Pancreas (tissue), 10 donors: ENCODE data around the gene CNTROB. TPM values are rescaled to one million over a fixed set of nuclear protein-coding genes. Genes with fewer than 3 reads are reported as not detected.
A peak's percentile ranks its signal among the peaks of the same experiment; 100 is the strongest.

ENCODE experiments used
- ATAC-seq, 4 donors: fragments of 200-7000 bp; cut with Tn5 transposase; one replicate each; pipeline versions ENCODE4 v1.8.0 to v1.9.1; 2020; ENCODE audit warnings: mild to moderate bottlenecking in 4 of 4, moderate library complexity in 4 of 4
- DNase-seq, 6 donors: peaks; one replicate each; pipeline ENCODE4 v3.0.0-alpha.2; 2020
- FAIRE-seq: peaks from 2 replicates; lab custom pipeline; 2012; peaks lifted over from hg19 to GRCh38; lab: Jason Lieb, UNC
- H3K27ac ChIP-seq, 4 donors: fragments of 200-600 bp; sonication (generic); 1 replicate in 3 of 4; 2 replicates in 1 of 4; pipeline versions ENCODE4 v1.5.0 to v1.8.0; 2020
- H3K27me3 ChIP-seq, 4 donors: fragments of 200-600 bp; one replicate each; pipeline ENCODE4 v1.8.0; 2021
- H3K36me3 ChIP-seq, 3 donors: fragments of 200-600 bp; sonication (generic) in 1 of 3; one replicate each; pipeline versions ENCODE4 v1.5.0 to v1.8.0; 2020 to 2021
- H3K4me1 ChIP-seq, 3 donors: fragments of 200-600 bp; one replicate each; pipeline ENCODE4 v1.8.0; 2021
- H3K4me3 ChIP-seq, 4 donors: fragments of 200-600 bp; sonication (generic) in 2 of 4; one replicate each; pipeline versions ENCODE4 v1.5.0 to v1.8.0; 2020 to 2021
- H3K9me3 ChIP-seq, 4 donors: fragments of 200-600 bp; one replicate each; pipeline ENCODE4 v1.8.0; 2021
- CTCF ChIP-seq, 4 donors: fragments of 200-600 bp; sonication (generic) in 3 of 4; IDR thresholded peaks; one replicate each; pipeline versions ENCODE4 v1.5.0 to v1.8.0; 2021; ENCODE audit warnings: antibody characterized with exemption in 4 of 4
- WGBS, 2 donors: extraction: QIAGEN DNeasy Blood & Tissue Kit; methylation state at CpG; one replicate each; pipeline ENCODE4 v1.1.7; 2013; 5-methylcytosine and 5-hydroxymethylcytosine counted together
- intact Hi-C, 3 donors: fragments of 100-400 bp; cut with DNase I; formaldehyde crosslinking; loops; one replicate each; pipeline versions ENCODE4 v1.11.1 to v1.14.2; 2022
- polyA plus RNA-seq, 2 donors: library from polyadenylated mRNA; stranded (reverse); fragments of 200-250 nt; gene quantifications; one replicate each; pipeline ENCODE4 v1.2.3, GENCODE V29; 2013
- total RNA-seq, 6 donors: library from RNA; stranded (reverse); fragmentation: NEBNext Ultra II Directional in 4 of 6; extraction: Animal tissue kit (Norgen Biotek cat#: 25700) in 4 of 6; gene quantifications; one replicate each; pipeline versions ENCODE4 v1.2.1 to v1.2.4, GENCODE V29; 2021 to 2023
- donor health status: healthy with polysubstance abuse.
- donor health status: DM: no; HTN: no; CAD: no; lungs with moderate emphysema.
- donor health status: DM: no; HTN: no; CAD: no.
- donor health status: control.
- donor health status: control.
- donor health status: Bipolar disorder and iron deficiency.
- donor health status: DM: yes; HTN: yes; CAD: no.
- donor health status: DM: no; HTN: no; CAD: no.
- donor health status: DM: no; HTN: no; CAD: no.
- donor health status: DM: yes; HTN: yes; CAD: no.

Gene CNTROB
- total and polyA plus RNA-seq, 8 donors: 5.8 to 46.1 (median 9.9) TPM

GRCh38 chr17:7922269-7922844, 9.6 kb upstream of the CNTROB start:
- Histone ChIP-seq H3K9me3 (no peaks in the 10 kb centered on the region), H3K27ac (peak overlapping the region; percentile 22 to 61 (median 36)), H3K4me3 (peak overlapping the region; percentile 26 to 48 (median 38)), H3K27me3 (no peaks in the 10 kb centered on the region), H3K36me3 (no peaks in the 10 kb centered on the region), H3K4me1 (peaks cover 0 to 8% (median 5%) of the 10 kb centered on the region in 3 donors)
- intact Hi-C loops: no loop called here
- no peak for DNase-seq
- ATAC-seq: peak in 3 of 4 donors; percentile 5 to 29 (median 10)
- TF ChIP-seq CTCF (IDR thresholded peaks at IDR 0.05): no peak
- 26 to 32% methylated on average over 16 of the region's 16 CpGs for WGBS, 2 donors
- no peak for FAIRE-seq

- DNase-seq: peak; percentile 81 to 94 (median 86)
- FAIRE-seq: no peak
- H3K4me3 ChIP-seq: peak overlapping the region; percentile 26 to 48 (median 38)
- peak overlapping the region; percentile 22 to 61 (median 36) for H3K27ac ChIP-seq
- ATAC-seq: peak; percentile 95 to 99 (median 98)
- no peaks in the 10 kb centered on the region for H3K9me3 ChIP-seq
- intact Hi-C loops: no loop called here
- no peaks in the 10 kb centered on the region for H3K36me3 ChIP-seq
- TF ChIP-seq CTCF (IDR thresholded peaks at IDR 0.05): no peak
- WGBS, 2 donors: 19 to 20% methylated on average over 45 of the region's 45 CpGs
- peaks cover 0 to 8% (median 5%) of the 10 kb centered on the region in 3 donors for H3K4me1 ChIP-seq
- H3K27me3 ChIP-seq: no peaks in the 10 kb centered on the region
These were observed 9.0 kb upstream of the CNTROB start for GRCh38 chr17:7922845-7923628.

GRCh38 chr17:7927596-7927995, 4.4 kb upstream of the CNTROB start:
- intact Hi-C loops: no loop called here
- Histone ChIP-seq H3K27ac (no peak overlapping the region), H3K27me3 (no peaks in the 10 kb centered on the region), H3K36me3 (no peaks in the 10 kb centered on the region), H3K9me3 (no peaks in the 10 kb centered on the region), H3K4me1 (peaks cover 0 to 7% (median 1%) of the 10 kb centered on the region in 3 donors), H3K4me3 (no peak overlapping the region)
- no peak for FAIRE-seq
- DNase-seq: no peak
- ATAC-seq: no peak
- WGBS, 2 donors: 76 to 77% methylated on average over 3 of the region's 3 CpGs
- no peak for TF ChIP-seq CTCF (IDR thresholded peaks at IDR 0.05)

GRCh38 chr17:7929158-7930023, 2.6 kb upstream of the CNTROB start, which contains the start of gene KCNAB3:
TSS of gene KCNAB3 (minus strand) at chr17:7929856. CDS start at chr17:7929435, 421 bp downstream.
- H3K27ac ChIP-seq: no peak within 1 kb of the TSS
- WGBS, 2 donors: 68 to 69% methylated on average over 58 to 67 of the region's 67 CpGs
- no peak for DNase-seq
- intact Hi-C loops: no loop called here
- FAIRE-seq: no peak
- no peaks in the 10 kb centered on the region for H3K27me3 ChIP-seq
- no peaks in the 10 kb centered on the region for H3K9me3 ChIP-seq
- ATAC-seq: no peak
- no peak within 1 kb of the TSS for H3K4me3 ChIP-seq
- TF ChIP-seq CTCF (IDR thresholded peaks at IDR 0.05): no peak
- H3K4me1 ChIP-seq: peaks cover 0 to 13% (median 11%) of the 10 kb centered on the region in 3 donors
- no peaks in the 10 kb centered on the region for H3K36me3 ChIP-seq
